Parathyroid adenoma (tissue), 2 donors: ENCODE results near the gene LIMS2.

Source experiments
- H2AFZ ChIP-seq: fragments of 300-600 bp; sonication (generic); one replicate; pipeline ENCODE4 v1.7.0; 2017; ENCODE audit warnings: antibody characterized with exemption, mild to moderate bottlenecking
- H3K27ac ChIP-seq: fragments of 300-600 bp; sonication (generic); one replicate; pipeline ENCODE4 v1.7.0; 2017
- H3K27me3 ChIP-seq: fragments of 300-600 bp; sonication (generic); one replicate; pipeline ENCODE4 v1.7.0; 2017; ENCODE audit warnings: low read length; ENCODE audit not compliant: control insufficient read depth, insufficient read depth
- H3K36me3 ChIP-seq: fragments of 300-600 bp; sonication (generic); one replicate; pipeline ENCODE4 v1.7.0; 2017; ENCODE audit warnings: low read length; ENCODE audit not compliant: control insufficient read depth, insufficient read depth
- H3K4me1 ChIP-seq: fragments of 300-600 bp; sonication (generic); one replicate; pipeline ENCODE4 v1.7.0; 2017; ENCODE audit warnings: control low read depth
- H3K4me2 ChIP-seq: fragments of 300-600 bp; sonication (generic); one replicate; pipeline ENCODE4 v1.7.0; 2017; ENCODE audit warnings: low read length
- H3K4me3 ChIP-seq: fragments of 300-600 bp; sonication (generic); one replicate; pipeline ENCODE4 v1.7.0; 2017; ENCODE audit warnings: low read depth, low read length
- H3K79me2 ChIP-seq: fragments of 300-600 bp; sonication (generic); one replicate; pipeline ENCODE4 v1.7.0; 2017; ENCODE audit warnings: control low read depth
- H3K9ac ChIP-seq: fragments of 300-600 bp; sonication (generic); one replicate; pipeline ENCODE4 v1.7.0; 2017; ENCODE audit warnings: mild to moderate bottlenecking
- H3K9me3 ChIP-seq: fragments of 300-600 bp; sonication (generic); one replicate; pipeline ENCODE4 v1.7.0; 2017; ENCODE audit warnings: low read length; ENCODE audit not compliant: control insufficient read depth
- CTCF ChIP-seq: fragments of 300-600 bp; sonication (generic); IDR thresholded peaks from one replicate; pipeline ENCODE4 v1.7.0; 2017; ENCODE audit warnings: antibody characterized with exemption, mild to moderate bottlenecking
- donor health status: primary hyperparathyroidism.

Gene LIMS2

GRCh38 chr2:127589358-127589757 lies 86.0 kb downstream of the LIMS2 start:
- H3K4me2 ChIP-seq, result no peak overlapping the region
- no peak for TF ChIP-seq CTCF
- no peak overlapping the region for H3K27ac ChIP-seq
- no peak overlapping the region for H3K9ac ChIP-seq
- no peaks in the 10 kb centered on the region for H3K27me3 ChIP-seq
- no peaks in the 10 kb centered on the region for H3K9me3 ChIP-seq
- H3K4me3 ChIP-seq, result no peak overlapping the region
- no peaks in the 10 kb centered on the region for H3K4me1 ChIP-seq
- no peaks in the 10 kb centered on the region for H3K79me2 ChIP-seq
- no peak overlapping the region for H2AFZ ChIP-seq
- no peaks in the 10 kb centered on the region for H3K36me3 ChIP-seq
